Effector memory CD4-positive, alpha-beta T cell (primary cell): ENCODE measurements around the gene PKDCC.

Source experiments
- DNase-seq, 3 donors: peaks; one replicate each; pipeline ENCODE4 v3.0.0-alpha.2; 2020
- H3K27ac ChIP-seq: 2 replicates; pipeline ENCODE4 v1.7.0; 2013; ENCODE audit warnings: mild to moderate bottlenecking, low read length, moderate library complexity; ENCODE audit not compliant: insufficient read depth, poor library complexity, severe bottlenecking
- H3K27me3 ChIP-seq: replicated peaks from 2 replicates; pipeline ENCODE4 v1.7.0; 2013; ENCODE audit warnings: mild to moderate bottlenecking, low read length; ENCODE audit not compliant: insufficient read depth, control insufficient read depth, poor library complexity, severe bottlenecking
- H3K36me3 ChIP-seq: 2 replicates; pipeline ENCODE4 v1.7.0; 2013; ENCODE audit warnings: mild to moderate bottlenecking, low read length, moderate library complexity; ENCODE audit not compliant: control insufficient read depth, insufficient read depth
- H3K4me1 ChIP-seq: 2 replicates; pipeline ENCODE4 v1.7.0; 2013; ENCODE audit warnings: low read length, mild to moderate bottlenecking; ENCODE audit not compliant: control insufficient read depth, insufficient read depth, poor library complexity, severe bottlenecking
- H3K4me3 ChIP-seq: 2 replicates; pipeline ENCODE4 v1.7.0; 2013; ENCODE audit warnings: low read length, low read depth, mild to moderate bottlenecking; ENCODE audit not compliant: insufficient read depth, poor library complexity, severe bottlenecking
- H3K9me3 ChIP-seq: 2 replicates; pipeline ENCODE4 v1.7.0; 2013; ENCODE audit warnings: mild to moderate bottlenecking, low read length, moderate library complexity; ENCODE audit not compliant: control insufficient read depth

The PKDCC gene

GRCh38 chr2:42010743-42011298 lies 37.0 kb upstream of the PKDCC start:
- no peak overlapping the region for H3K4me3 ChIP-seq
- H3K36me3 ChIP-seq, result no peaks in the 10 kb centered on the region
- H3K27ac ChIP-seq, result no peak overlapping the region
- H3K27me3 ChIP-seq, result no peaks in the 10 kb centered on the region
- H3K9me3 ChIP-seq, result no peaks in the 10 kb centered on the region
- peaks cover 3% of the 10 kb centered on the region for H3K4me1 ChIP-seq
- DNase-seq, result no peak

- Histone ChIP-seq H3K27me3 (no peaks in the 10 kb centered on the region), H3K9me3 (no peaks in the 10 kb centered on the region), H3K4me3 (no peak overlapping the region), H3K27ac (no peak overlapping the region), H3K36me3 (no peaks in the 10 kb centered on the region), H3K4me1 (peaks cover 3% of the 10 kb centered on the region)
- no peak for DNase-seq
Observed at GRCh38 chr2:42012137-42012536, 35.7 kb upstream of the PKDCC start.

GRCh38 chr2:42012651-42013050 lies 35.2 kb upstream of the PKDCC start:
- H3K27ac ChIP-seq, result no peak overlapping the region

GRCh38 chr2:42013409-42013808 lies 34.4 kb upstream of the PKDCC start:
- H3K27ac ChIP-seq, result no peak overlapping the region
- no peaks in the 10 kb centered on the region for H3K27me3 ChIP-seq
- H3K9me3 ChIP-seq, result no peaks in the 10 kb centered on the region
- no peaks in the 10 kb centered on the region for H3K36me3 ChIP-seq
- H3K4me1 ChIP-seq, result peaks cover 3% of the 10 kb centered on the region
- H3K4me3 ChIP-seq, result no peak overlapping the region
- DNase-seq, result no peak

More at GRCh38 chr2:42012651-42013050, 35.2 kb upstream of the PKDCC start:
- no peaks in the 10 kb centered on the region for H3K27me3 ChIP-seq
- H3K36me3 ChIP-seq, result no peaks in the 10 kb centered on the region
- H3K4me1 ChIP-seq, result peaks cover 3% of the 10 kb centered on the region
- no peak for DNase-seq
- no peaks in the 10 kb centered on the region for H3K9me3 ChIP-seq
- no peak overlapping the region for H3K4me3 ChIP-seq

- Histone ChIP-seq H3K4me3 (no peak overlapping the region), H3K27me3 (no peaks in the 10 kb centered on the region), H3K4me1 (no peaks in the 10 kb centered on the region), H3K27ac (no peak overlapping the region), H3K36me3 (no peaks in the 10 kb centered on the region), H3K9me3 (no peaks in the 10 kb centered on the region)
- no peak for DNase-seq
Observed at GRCh38 chr2:42021464-42021863, 26.4 kb upstream of the PKDCC start.

- Histone ChIP-seq H3K4me1 (no peaks in the 10 kb centered on the region), H3K4me3 (no peak overlapping the region), H3K27me3 (no peaks in the 10 kb centered on the region), H3K9me3 (no peaks in the 10 kb centered on the region), H3K27ac (no peak overlapping the region), H3K36me3 (no peaks in the 10 kb centered on the region)
- DNase-seq, result no peak
Observed at GRCh38 chr2:42025151-42025582, 22.7 kb upstream of the PKDCC start.

GRCh38 chr2:42026272-42026671 lies 21.5 kb upstream of the PKDCC start:
- Histone ChIP-seq H3K27me3 (no peaks in the 10 kb centered on the region), H3K4me1 (no peaks in the 10 kb centered on the region), H3K9me3 (no peaks in the 10 kb centered on the region), H3K4me3 (no peak overlapping the region), H3K36me3 (no peaks in the 10 kb centered on the region), H3K27ac (no peak overlapping the region)
- no peak for DNase-seq

- no peaks in the 10 kb centered on the region for H3K36me3 ChIP-seq
- no peak for DNase-seq
- no peaks in the 10 kb centered on the region for H3K4me1 ChIP-seq
- no peak overlapping the region for H3K27ac ChIP-seq
- no peaks in the 10 kb centered on the region for H3K27me3 ChIP-seq
- H3K4me3 ChIP-seq, result no peak overlapping the region
- H3K9me3 ChIP-seq, result no peaks in the 10 kb centered on the region
Observed at GRCh38 chr2:42028571-42029148, 19.2 kb upstream of the PKDCC start.

- Histone ChIP-seq H3K36me3 (no peaks in the 10 kb centered on the region), H3K4me1 (no peaks in the 10 kb centered on the region), H3K9me3 (no peaks in the 10 kb centered on the region), H3K27me3 (no peaks in the 10 kb centered on the region), H3K27ac (no peak overlapping the region), H3K4me3 (no peak overlapping the region)
- DNase-seq, result no peak
Observed at GRCh38 chr2:42029171-42029570, 18.6 kb upstream of the PKDCC start.

- Histone ChIP-seq H3K27me3 (no peaks in the 10 kb centered on the region), H3K4me3 (no peak overlapping the region), H3K9me3 (no peaks in the 10 kb centered on the region), H3K27ac (no peak overlapping the region), H3K4me1 (no peaks in the 10 kb centered on the region), H3K36me3 (no peaks in the 10 kb centered on the region)
- no peak for DNase-seq
Observed at GRCh38 chr2:42029639-42030199, 18.1 kb upstream of the PKDCC start.
